ENCODE measurements around the gene DIO2.
A peak's percentile ranks its signal among the peaks of the same experiment; 100 is the strongest.

The DIO2 gene

DNA sequence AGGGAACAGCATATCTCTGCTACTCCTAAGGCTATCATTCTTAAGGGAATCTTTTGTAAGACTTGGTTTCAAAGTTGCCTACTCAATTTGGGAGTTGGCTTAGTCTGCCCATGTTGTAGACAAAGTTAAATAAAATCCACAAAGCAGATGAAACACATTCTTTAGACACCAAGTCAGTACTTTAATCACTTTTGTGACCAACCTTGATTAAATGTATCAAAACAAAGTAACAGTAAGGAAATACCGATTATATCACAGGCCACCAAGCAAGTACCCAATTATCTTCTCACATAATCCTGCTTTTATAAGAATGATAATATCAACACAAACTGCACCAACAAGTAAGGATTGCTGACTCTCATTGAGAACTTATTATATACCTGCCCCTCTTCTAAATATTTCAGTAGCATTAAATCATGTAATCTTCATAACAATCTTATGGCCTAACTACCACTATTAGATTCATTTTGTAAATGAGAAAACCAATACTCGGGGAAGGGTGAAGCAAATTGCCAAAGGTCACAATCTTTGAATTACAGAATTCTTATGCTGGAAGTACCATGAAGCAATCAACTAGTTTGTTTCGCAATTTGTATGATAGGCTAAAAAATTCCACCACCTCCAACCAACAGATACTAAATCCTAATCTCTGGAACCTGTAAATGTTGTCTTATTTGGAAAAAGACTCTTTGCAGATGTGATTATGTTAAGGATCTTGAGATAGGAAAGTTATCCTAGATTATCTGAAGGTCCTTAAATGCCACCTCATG, 12.6 kb upstream of the DIO2 start:
- DNase-seq (ENCODE audit: extremely low read depth, low read depth): no peak
- TF ChIP-seq, protein P1, sequence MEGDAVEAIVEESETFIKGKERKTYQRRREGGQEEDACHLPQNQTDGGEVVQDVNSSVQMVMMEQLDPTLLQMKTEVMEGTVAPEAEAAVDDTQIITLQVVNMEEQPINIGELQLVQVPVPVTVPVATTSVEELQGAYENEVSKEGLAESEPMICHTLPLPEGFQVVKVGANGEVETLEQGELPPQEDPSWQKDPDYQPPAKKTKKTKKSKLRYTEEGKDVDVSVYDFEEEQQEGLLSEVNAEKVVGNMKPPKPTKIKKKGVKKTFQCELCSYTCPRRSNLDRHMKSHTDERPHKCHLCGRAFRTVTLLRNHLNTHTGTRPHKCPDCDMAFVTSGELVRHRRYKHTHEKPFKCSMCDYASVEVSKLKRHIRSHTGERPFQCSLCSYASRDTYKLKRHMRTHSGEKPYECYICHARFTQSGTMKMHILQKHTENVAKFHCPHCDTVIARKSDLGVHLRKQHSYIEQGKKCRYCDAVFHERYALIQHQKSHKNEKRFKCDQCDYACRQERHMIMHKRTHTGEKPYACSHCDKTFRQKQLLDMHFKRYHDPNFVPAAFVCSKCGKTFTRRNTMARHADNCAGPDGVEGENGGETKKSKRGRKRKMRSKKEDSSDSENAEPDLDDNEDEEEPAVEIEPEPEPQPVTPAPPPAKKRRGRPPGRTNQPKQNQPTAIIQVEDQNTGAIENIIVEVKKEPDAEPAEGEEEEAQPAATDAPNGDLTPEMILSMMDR (IDR thresholded peaks at IDR 0.05; ENCODE audit: low read depth, low read length): no peak

DNA sequence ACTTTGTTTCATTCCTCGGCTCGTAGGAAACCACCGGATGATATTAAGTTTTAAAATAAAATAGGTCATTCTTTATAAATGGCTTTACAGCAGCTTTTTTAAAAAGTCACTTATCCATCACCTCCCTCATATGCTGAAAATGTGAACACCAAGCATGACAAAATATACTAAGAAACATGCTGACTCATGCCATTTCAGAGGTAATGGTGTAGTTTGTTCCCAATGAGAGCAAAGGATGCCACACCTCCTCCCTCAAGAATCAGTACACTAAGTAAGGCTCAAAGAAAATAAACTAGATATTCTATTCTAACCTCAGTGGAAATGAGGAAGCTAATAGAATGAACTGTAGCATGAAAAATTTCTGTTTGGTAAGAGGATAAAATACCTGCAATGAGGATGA, 5.5 kb upstream of the DIO2 start:
- TF ChIP-seq, protein P1 (IDR thresholded peaks at IDR 0.05; ENCODE audit: low read depth, low read length): no peak
- no peak for DNase-seq (ENCODE audit: extremely low read depth, low read depth)

DNA sequence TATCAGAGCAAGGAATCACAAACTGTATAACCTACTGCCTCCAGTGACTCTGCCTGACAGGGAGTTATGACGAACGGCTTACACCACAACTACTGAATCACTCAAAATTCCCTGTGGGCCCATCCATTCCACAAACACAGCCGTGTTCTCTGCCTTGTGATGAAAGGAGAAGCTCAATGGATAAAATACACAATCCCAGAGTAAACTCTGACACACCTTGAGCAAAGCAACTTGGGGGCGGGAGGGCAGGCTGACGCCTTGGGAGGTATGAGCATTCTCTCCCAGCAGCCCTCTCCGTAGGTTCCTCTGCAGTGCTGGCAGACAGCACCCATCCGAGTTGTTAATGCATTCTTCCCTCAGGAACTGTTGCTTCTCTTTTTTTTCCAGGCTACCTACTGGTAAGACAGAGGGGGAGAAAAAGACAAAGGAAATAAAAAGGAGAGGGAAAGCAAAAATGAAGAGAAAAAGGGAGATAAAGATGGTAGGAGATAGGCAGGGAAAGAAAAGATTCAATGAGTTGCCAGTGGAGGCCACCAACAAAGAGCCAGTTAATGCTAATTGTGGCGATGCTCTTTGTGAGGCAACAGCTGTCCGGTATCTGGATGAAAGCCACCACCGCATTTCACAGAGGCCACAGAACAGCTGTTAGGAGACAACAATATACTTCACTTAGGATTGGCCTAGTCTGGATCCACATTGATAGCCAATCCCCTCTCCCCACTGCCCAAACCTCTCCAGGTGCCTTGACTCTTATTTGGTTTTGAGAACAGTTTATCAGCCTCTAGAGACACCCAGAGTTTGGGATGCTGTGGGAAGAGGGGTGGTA, 4.7 kb upstream of the DIO2 start:
- TF ChIP-seq, protein P1 (IDR thresholded peaks at IDR 0.05; ENCODE audit: low read depth, low read length): no peak
- DNase-seq (ENCODE audit: extremely low read depth, low read depth): no peak

DNA sequence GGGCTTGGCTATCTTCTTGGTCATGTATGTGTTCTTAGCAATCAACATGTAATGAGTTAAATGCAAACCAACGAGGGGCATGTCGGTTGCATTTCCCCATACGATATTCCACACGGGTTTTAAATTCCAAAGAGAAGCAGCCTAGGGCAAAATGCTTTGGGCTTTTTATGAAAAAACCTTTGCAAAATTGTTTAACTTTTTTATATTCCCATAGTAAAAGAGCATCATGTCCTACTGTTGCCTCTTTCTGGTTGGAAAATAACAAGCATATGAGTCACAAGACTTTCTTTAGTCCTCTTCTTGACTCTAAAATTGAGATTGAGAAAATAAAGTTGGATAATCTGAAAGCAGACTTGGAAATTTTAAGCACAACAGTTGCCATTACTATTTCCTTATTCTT, 3.8 kb upstream of the DIO2 start:
- no peak for DNase-seq (ENCODE audit: extremely low read depth, low read depth)
- TF ChIP-seq, protein P1 (IDR thresholded peaks at IDR 0.05; ENCODE audit: low read depth, low read length): no peak

DNA sequence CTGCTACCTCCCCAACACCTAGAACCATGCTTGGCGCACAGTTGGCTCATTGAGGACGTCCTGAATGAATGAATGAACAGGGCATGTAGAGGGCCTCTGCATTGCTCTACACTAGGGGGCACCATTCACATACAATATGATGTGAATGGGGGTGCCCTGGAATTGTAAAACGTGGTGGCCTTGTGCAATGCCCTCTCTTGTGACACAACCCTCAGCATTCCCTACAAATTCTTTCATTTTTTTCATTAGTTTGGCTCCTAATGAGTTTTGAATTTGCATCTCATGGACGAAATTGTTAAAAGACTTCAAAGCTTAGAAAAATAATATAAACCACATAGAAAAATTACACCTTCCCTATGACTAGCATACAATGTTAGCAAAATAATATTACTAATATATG, 2.3 kb upstream of the DIO2 start:
- TF ChIP-seq, protein P1 (IDR thresholded peaks at IDR 0.05; ENCODE audit: low read depth, low read length): peak; percentile 72
- DNase-seq (ENCODE audit: extremely low read depth, low read depth): peak; percentile 60

DNA sequence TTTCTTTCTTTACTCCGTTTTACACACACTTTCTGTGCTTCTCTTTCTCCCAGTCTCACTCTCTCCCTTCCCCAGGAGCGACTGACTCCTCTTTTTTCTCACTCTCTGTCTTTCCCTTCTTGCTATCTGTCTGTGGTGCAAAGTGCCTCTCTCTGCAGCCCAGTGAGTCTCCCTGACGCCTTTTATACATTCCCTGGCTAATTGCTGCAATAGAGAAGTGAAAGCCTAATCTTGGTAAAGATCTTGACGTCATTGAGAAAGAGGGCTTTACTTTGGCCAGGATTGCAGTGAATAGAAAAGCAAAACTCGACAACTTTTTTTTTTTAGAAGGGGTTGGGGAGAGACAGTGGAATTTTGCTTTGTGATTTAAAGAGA, 706 bp upstream of the DIO2 start:
- TF ChIP-seq, protein P1 (IDR thresholded peaks at IDR 0.05; ENCODE audit: low read depth, low read length): no peak
- DNase-seq (ENCODE audit: extremely low read depth, low read depth): no peak

DNA sequence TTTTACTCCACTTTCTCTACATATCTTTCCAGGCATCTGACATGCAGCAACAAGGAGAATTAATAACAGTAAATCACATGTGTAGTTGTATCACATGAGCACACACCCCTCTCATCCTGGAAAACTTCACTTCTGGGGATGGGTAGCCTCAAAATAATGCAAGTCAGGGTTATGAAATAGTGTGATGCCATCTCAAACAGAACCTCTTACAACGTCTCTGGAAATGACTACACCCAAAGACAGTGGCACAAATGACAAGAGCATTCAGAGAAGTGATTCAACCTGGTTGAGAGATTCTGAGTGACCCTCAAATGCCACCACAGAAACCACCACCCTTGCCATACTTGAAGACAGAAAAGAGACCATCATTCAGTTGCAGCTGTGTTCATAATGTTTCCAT, 2.8 kb downstream of the DIO2 start:
- TF ChIP-seq, protein P1 (IDR thresholded peaks at IDR 0.05; ENCODE audit: low read depth, low read length): no peak
- DNase-seq (ENCODE audit: extremely low read depth, low read depth): no peak
